OCI-LY1 (cell line): Measurements from ENCODE around the gene ADAMTSL2.

Experiments
- H2AFZ ChIP-seq: fragments of 200-600 bp; sonication (generic), shearing (Covaris generic); 2 replicates; pipeline ENCODE4 v1.6.0; 2014; ENCODE audit warnings: antibody characterized with exemption, mild to moderate bottlenecking, low read length
- H3F3A ChIP-seq: fragments of 200-600 bp; sonication (generic), shearing (Covaris generic); 2 replicates; pipeline ENCODE4 v1.6.0; 2014; ENCODE audit warnings: mild to moderate bottlenecking, antibody characterized with exemption, low read length, moderate library complexity; ENCODE audit not compliant: insufficient read depth
- H3K27ac ChIP-seq: fragments of 200-600 bp; sonication (generic); 2 replicates; pipeline ENCODE4 v1.5.1; 2014; ENCODE audit warnings: low read length, mixed run types, mild to moderate bottlenecking, low read depth; ENCODE audit not compliant: poor library complexity, severe bottlenecking
- H3K27me3 ChIP-seq: fragments of 200-600 bp; sonication (generic); 2 replicates; pipeline ENCODE4 v1.6.0; 2014; ENCODE audit warnings: antibody characterized with exemption, mild to moderate bottlenecking, low read length, moderate library complexity; ENCODE audit not compliant: insufficient read depth
- H3K36me3 ChIP-seq: fragments of 200-600 bp; sonication (generic); 2 replicates; pipeline ENCODE4 v1.6.1; 2014; ENCODE audit warnings: mild to moderate bottlenecking, antibody characterized with exemption, low read length, moderate library complexity, mixed read lengths; ENCODE audit not compliant: insufficient read depth
- H3K4me1 ChIP-seq: fragments of 200-600 bp; sonication (generic); 2 replicates; pipeline ENCODE4 v1.5.1; 2014; ENCODE audit warnings: mild to moderate bottlenecking, low read length, moderate library complexity; ENCODE audit not compliant: insufficient read depth, severe bottlenecking
- H3K4me2 ChIP-seq: fragments of 200-600 bp; sonication (generic), shearing (Covaris generic); 2 replicates; pipeline ENCODE4 v1.6.1; 2014; ENCODE audit warnings: low read length
- H3K4me3 ChIP-seq: fragments of 200-600 bp; sonication (generic); 2 replicates; pipeline ENCODE4 v1.5.1; 2014; ENCODE audit warnings: low read length, low read depth, mild to moderate bottlenecking, mixed read lengths; ENCODE audit not compliant: poor library complexity, severe bottlenecking
- H3K79me2 ChIP-seq: fragments of 200-600 bp; shearing (Covaris generic); 2 replicates; pipeline ENCODE4 v1.6.1; 2016; ENCODE audit warnings: mixed run types, low read length, mixed read lengths; ENCODE audit not compliant: insufficient read depth
- H3K9ac ChIP-seq: fragments of 200-600 bp; sonication (generic), shearing (Covaris generic); 2 replicates; pipeline ENCODE4 v1.6.1; 2014; ENCODE audit warnings: mild to moderate bottlenecking, low read length, mixed read lengths
- H3K9me2 ChIP-seq: fragments of 200-600 bp; sonication (generic), shearing (Covaris generic); 2 replicates; pipeline ENCODE4 v1.6.1; 2014; ENCODE audit warnings: low read depth, mild to moderate bottlenecking, low read length, mixed read lengths
- H3K9me3 ChIP-seq: fragments of 200-600 bp; shearing (Covaris generic); 2 replicates; pipeline ENCODE4 v1.6.1; 2014; ENCODE audit warnings: low read length, mixed read lengths
- H4K20me1 ChIP-seq: fragments of 200-600 bp; sonication (generic), shearing (Covaris generic); 2 replicates; pipeline ENCODE4 v1.6.0; 2016; ENCODE audit warnings: mild to moderate bottlenecking, low read length; ENCODE audit not compliant: insufficient read depth
- EZH2 ChIP-seq: fragments of 200-600 bp; sonication (generic), shearing (Covaris generic); IDR thresholded peaks from 2 replicates; pipeline ENCODE4 v1.8.0; 2017; ENCODE audit warnings: borderline replicate concordance, mixed run types, mild to moderate bottlenecking, antibody characterized with exemption, low read length, moderate library complexity, mixed read lengths
- TF ChIP-seq, protein P1 (sequence below): fragments of 200-600 bp; sonication (generic), shearing (Covaris generic); IDR thresholded peaks from 2 replicates; pipeline ENCODE4 v1.5.1; 2017; ENCODE audit warnings: mild to moderate bottlenecking, antibody characterized with exemption, low read length, moderate library complexity, mixed read lengths

ADAMTSL2 gene

DNA sequence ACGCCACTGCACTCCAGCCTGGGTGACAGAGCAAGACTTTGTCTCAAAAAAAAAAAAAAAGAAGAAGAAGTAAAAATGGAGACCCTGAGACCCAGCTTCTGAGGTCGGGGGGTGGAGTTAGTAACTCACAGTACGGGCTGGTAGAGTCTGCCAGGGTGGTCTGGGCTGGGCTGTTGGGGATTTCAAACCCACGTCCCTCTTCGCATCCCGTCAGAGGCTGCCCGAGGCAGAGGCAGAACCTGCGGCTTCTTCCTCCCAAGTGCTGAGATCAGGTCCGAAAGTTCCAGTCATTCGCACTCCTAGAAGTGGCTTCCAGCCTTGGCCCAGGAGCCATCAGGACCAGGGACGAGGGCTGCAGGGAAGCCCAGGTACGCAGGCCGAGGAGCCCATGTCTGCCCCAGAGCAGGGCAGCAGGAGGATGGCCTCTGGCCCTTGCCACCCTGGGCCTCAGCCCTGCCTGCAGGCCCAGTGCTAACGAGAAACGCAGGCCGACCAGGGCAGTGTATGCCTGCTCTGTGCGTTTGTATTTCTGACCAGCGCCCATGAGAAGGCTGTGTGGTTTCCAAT, 45.7 kb upstream of the ADAMTSL2 start:
- Histone ChIP-seq H3K9ac (no peak overlapping the region), H3K79me2 (no peaks in the 10 kb centered on the region), H3F3A (no peaks in the 10 kb centered on the region), H3K27ac (no peak overlapping the region), H3K9me3 (no peaks in the 10 kb centered on the region), H3K9me2 (no peaks in the 10 kb centered on the region), H4K20me1 (no peaks in the 10 kb centered on the region), H3K4me3 (no peak overlapping the region), H3K36me3 (no peaks in the 10 kb centered on the region), H2AFZ (no peak overlapping the region), H3K4me2 (no peak overlapping the region), H3K27me3 (0 out of 2 replicates have a peak, but pooled peaks cover 7% of the 10 kb centered on the region), H3K4me1 (peaks cover 8% of the 10 kb centered on the region)
- TF ChIP-seq, protein P1, sequence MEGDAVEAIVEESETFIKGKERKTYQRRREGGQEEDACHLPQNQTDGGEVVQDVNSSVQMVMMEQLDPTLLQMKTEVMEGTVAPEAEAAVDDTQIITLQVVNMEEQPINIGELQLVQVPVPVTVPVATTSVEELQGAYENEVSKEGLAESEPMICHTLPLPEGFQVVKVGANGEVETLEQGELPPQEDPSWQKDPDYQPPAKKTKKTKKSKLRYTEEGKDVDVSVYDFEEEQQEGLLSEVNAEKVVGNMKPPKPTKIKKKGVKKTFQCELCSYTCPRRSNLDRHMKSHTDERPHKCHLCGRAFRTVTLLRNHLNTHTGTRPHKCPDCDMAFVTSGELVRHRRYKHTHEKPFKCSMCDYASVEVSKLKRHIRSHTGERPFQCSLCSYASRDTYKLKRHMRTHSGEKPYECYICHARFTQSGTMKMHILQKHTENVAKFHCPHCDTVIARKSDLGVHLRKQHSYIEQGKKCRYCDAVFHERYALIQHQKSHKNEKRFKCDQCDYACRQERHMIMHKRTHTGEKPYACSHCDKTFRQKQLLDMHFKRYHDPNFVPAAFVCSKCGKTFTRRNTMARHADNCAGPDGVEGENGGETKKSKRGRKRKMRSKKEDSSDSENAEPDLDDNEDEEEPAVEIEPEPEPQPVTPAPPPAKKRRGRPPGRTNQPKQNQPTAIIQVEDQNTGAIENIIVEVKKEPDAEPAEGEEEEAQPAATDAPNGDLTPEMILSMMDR = no peak
- no peak for TF ChIP-seq EZH2

DNA sequence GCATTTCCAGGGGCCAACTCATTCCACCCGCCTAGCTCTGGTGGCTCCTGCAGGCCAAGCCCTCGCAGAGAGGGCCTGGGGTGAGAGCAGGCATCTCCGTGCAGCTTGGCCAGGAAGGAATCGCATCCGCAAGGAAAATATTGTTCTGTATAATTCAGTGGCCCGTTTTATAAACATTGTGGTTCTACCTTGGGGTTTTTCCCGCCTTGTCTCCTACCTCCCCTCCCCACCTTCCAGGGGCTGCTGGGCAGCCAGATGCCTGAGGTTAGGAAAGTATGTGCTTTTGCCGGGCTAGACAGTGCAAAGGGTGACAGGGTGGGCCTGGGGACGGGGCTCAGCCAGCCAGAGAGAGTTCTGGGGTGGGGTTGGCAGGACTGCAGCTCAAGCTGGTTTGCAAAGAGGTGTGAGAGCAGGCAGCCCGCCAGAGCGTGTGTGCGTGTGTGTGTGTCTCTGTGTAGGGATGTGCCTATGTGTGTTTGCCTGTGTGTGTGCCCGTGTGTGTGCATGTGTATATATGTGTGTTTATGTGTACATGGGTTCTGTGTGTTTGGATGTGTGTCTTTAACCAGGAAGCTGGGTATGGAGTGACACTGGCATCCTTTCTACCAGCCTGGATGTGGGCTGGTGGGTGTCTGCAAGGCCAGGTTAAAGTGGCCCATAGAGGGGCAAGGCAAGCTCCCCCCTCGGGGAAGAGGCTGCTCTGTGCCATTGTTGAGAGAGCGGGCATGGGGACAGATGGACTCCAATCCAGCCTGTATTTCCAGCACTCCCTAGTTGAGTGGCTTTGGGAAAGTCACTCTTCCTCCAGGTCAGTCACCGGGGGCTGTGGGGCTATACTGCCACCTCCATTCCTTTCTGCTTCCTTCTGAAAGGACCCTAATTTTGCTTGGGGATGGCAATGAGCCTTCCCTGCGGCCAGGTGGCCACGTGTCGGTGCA, 45.0 kb upstream of the ADAMTSL2 start:
- Histone ChIP-seq H3K4me2 (no peak overlapping the region), H2AFZ (no peak overlapping the region), H3K9me3 (no peaks in the 10 kb centered on the region), H3F3A (no peaks in the 10 kb centered on the region), H3K4me1 (peaks cover 8% of the 10 kb centered on the region), H3K27me3 (0 out of 2 replicates have a peak, but pooled peaks cover 7% of the 10 kb centered on the region), H3K9me2 (no peaks in the 10 kb centered on the region), H3K27ac (no peak overlapping the region), H4K20me1 (no peaks in the 10 kb centered on the region), H3K9ac (no peak overlapping the region), H3K36me3 (no peaks in the 10 kb centered on the region), H3K79me2 (no peaks in the 10 kb centered on the region), H3K4me3 (no peak overlapping the region)
- TF ChIP-seq EZH2 = no peak
- TF ChIP-seq, protein P1 = no peak

DNA sequence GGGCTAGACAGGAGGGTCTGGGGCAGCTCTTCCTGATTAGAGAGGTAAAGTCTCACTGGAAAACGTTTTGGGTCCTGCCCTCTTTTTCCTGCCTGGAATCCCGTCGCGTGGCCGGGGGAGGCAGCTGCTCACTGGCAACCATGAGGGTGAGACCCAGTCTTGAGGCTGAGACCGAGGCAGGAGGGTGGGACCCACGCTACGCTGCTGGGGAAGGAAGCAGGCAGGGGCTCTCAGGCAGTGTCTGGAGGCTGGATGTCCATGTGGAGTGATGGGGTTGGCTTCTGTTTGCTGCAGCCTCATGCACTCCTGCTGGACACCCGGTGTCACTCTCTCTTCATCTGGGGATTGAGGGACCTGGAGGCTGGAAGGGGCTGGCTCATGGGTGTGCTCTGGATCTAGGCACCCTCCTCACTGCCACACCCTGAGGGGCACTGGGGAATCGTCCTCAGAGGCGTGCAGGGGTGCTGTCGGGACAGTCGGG, 44.3 kb upstream of the ADAMTSL2 start:
- H3K79me2 ChIP-seq = no peaks in the 10 kb centered on the region
- H3K9me3 ChIP-seq = no peaks in the 10 kb centered on the region
- H3K4me2 ChIP-seq = no peak overlapping the region
- no peak overlapping the region for H3K4me3 ChIP-seq
- peaks cover 8% of the 10 kb centered on the region for H3K4me1 ChIP-seq
- no peak overlapping the region for H2AFZ ChIP-seq
- H4K20me1 ChIP-seq = no peaks in the 10 kb centered on the region
- no peaks in the 10 kb centered on the region for H3F3A ChIP-seq
- TF ChIP-seq, protein P1 = no peak
- TF ChIP-seq EZH2 = no peak
- no peak overlapping the region for H3K27ac ChIP-seq
- no peaks in the 10 kb centered on the region for H3K9me2 ChIP-seq
- H3K9ac ChIP-seq = no peak overlapping the region
- 0 out of 2 replicates have a peak, but pooled peaks cover 7% of the 10 kb centered on the region for H3K27me3 ChIP-seq
- H3K36me3 ChIP-seq = no peaks in the 10 kb centered on the region
